ENCODE data around the gene ELOB. TPM values are rescaled to one million over a fixed set of nuclear protein-coding genes. Genes with fewer than 3 reads are reported as not detected.

The ELOB gene
- total and polyA plus RNA-seq, 7 donors, result 226 to 660 (median 317) TPM

- H3K4me3 ChIP-seq, result peak within 1 kb of the TSS; percentile 96
- ATAC-seq (peak; percentile 90 to 93 (median 90)), DNase-seq (peak; percentile 95 to 98)
- intact Hi-C loops (cut with DNase I), result no loop called here
- H3K27ac ChIP-seq, result peak within 1 kb of the TSS; percentile 97
- TF ChIP-seq CTCF (IDR thresholded peaks at IDR 0.05), result no peak
- WGBS, 3 donors, result 1% methylated on average over 85 to 98 of the region's 99 CpGs
- H3K4me1 ChIP-seq, result peaks cover 40% of the 10 kb centered on the region
- peaks cover 0 to 18% of the 10 kb centered on the region in 2 donors for H3K36me3 ChIP-seq (ENCODE audit: insufficient read depth in 1 of 2, low read depth in 1 of 2)
- H3K9me3 ChIP-seq, result no peaks in the 10 kb centered on the region
- no peaks in the 10 kb centered on the region for H3K27me3 ChIP-seq (ENCODE audit: insufficient read depth in 3 of 3, low read length in 2 of 3)
Observed at GRCh38 chr16:2752035-2752849, 24.8 kb downstream of the ELOB start, which contains the start of gene SRRM2. TSS of gene SRRM2 (plus strand) at chr16:2752638. CDS start at chr16:2756365, 3,727 bp downstream.

- Histone ChIP-seq H3K4me3 (peak overlapping the region; percentile 96), H3K27ac (peak overlapping the region; percentile 97), H3K9me3 (no peaks in the 10 kb centered on the region), H3K36me3 (ENCODE audit: insufficient read depth in 1 of 2, low read depth in 1 of 2) (peaks cover 0 to 12% of the 10 kb centered on the region in 2 donors), H3K27me3 (ENCODE audit: insufficient read depth in 3 of 3, low read length in 2 of 3) (no peaks in the 10 kb centered on the region), H3K4me1 (peaks cover 34% of the 10 kb centered on the region)
- no peak for TF ChIP-seq CTCF (IDR thresholded peaks at IDR 0.05)
- intact Hi-C loops (cut with DNase I), result no loop called here
- no peak for DNase-seq
- 51 to 60% (median 51%) methylated on average over 23 of the region's 23 CpGs for WGBS, 3 donors
- ATAC-seq, result no peak
Observed at GRCh38 chr16:2751577-2752034, 25.5 kb downstream of the ELOB start.

GRCh38 chr16:2749936-2750335 is 27.1 kb downstream of the ELOB start:
- TF ChIP-seq CTCF (IDR thresholded peaks at IDR 0.05), result no peak
- intact Hi-C loops (cut with DNase I), result no loop called here

GRCh38 chr16:2749476-2749875 is 27.6 kb downstream of the ELOB start:
- peaks cover 0 to 6% of the 10 kb centered on the region in 2 donors for H3K36me3 ChIP-seq (ENCODE audit: insufficient read depth in 1 of 2, low read depth in 1 of 2)
- intact Hi-C loops (cut with DNase I), result no loop called here
- no peaks in the 10 kb centered on the region for H3K27me3 ChIP-seq (ENCODE audit: insufficient read depth in 3 of 3, low read length in 2 of 3)
- DNase-seq, result no peak
- H3K9me3 ChIP-seq, result no peaks in the 10 kb centered on the region
- 95 to 99% (median 96%) methylated on average over 5 of the region's 5 CpGs for WGBS, 3 donors
- H3K4me3 ChIP-seq, result no peak overlapping the region
- H3K4me1 ChIP-seq, result peaks cover 12% of the 10 kb centered on the region
- no peak overlapping the region for H3K27ac ChIP-seq
- no peak for TF ChIP-seq CTCF (IDR thresholded peaks at IDR 0.05)
- ATAC-seq, result no peak

More at GRCh38 chr16:2749936-2750335, 27.1 kb downstream of the ELOB start:
- DNase-seq (no peak), ATAC-seq (no peak)
- H3K9me3 ChIP-seq, result no peaks in the 10 kb centered on the region
- H3K36me3 ChIP-seq (ENCODE audit: insufficient read depth in 1 of 2, low read depth in 1 of 2), result peaks cover 0 to 6% of the 10 kb centered on the region in 2 donors
- H3K27ac ChIP-seq, result no peak overlapping the region
- 92 to 95% (median 92%) methylated on average over 6 of the region's 6 CpGs for WGBS, 3 donors
- no peaks in the 10 kb centered on the region for H3K27me3 ChIP-seq (ENCODE audit: insufficient read depth in 3 of 3, low read length in 2 of 3)
- no peak overlapping the region for H3K4me3 ChIP-seq
- peaks cover 17% of the 10 kb centered on the region for H3K4me1 ChIP-seq

Data from psoas muscle (tissue), 8 donors.